ENCODE measurements around the gene RSPH6A. TPM values are rescaled to one million over a fixed set of nuclear protein-coding genes. Genes with fewer than 3 reads are reported as not detected.
A peak's percentile ranks its signal among the peaks of the same experiment; 100 is the strongest.

Gene RSPH6A
- total and polyA plus RNA-seq, 2 of the 13 experiments (the other 11 are each of a cell fraction or from before 2014, with no cell fraction given): 0.07 TPM; not detected in 1

DNA sequence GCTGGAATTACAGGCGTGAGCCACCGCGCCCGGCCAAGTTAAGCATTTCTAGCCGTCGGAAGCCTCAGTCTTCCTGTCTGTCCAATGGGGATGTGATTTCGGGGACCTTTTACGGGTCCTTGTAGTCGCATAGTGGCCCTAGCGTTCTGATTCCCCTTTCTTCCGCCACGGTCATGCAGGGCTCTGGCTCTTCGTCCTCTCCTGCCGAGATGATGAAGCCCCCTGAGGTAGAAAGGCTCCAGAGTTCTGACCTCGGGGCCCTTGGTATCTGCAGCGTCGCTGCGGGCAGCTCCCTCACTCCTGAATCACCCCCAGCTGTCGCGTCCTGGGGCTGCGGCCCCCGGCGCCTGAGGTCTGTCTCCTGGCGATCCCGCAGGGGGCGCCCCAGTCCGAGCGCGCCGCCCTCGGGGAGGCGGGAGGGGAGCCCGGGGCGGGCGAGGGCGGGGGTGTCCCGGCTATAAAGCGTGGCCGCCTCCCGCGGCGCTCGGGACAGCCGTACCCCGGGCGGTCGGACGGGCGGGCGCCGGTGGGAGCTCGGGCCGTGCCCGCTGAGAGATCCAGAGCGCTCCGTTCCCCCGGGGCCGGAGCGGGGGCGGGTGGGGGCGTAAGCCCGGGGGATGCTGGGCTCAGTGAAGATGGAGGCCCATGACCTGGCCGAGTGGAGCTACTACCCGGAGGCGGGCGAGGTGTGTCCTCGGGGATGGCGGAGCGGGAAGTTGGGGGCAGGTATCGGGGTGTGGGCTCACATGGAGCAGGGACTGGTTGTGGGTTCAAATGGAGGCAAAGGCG, 48.9 kb upstream of the RSPH6A start, which contains the start of gene FOXA3 (continued):
- TF ChIP-seq ZNF124 (CRISPR knock-in tag; IDR thresholded peaks at IDR 0.05) (no peak), HNRNPL (IDR thresholded peaks at IDR 0.05; ENCODE audit: low read depth, low read length) (no peak), ZNF264 (CRISPR knock-in tag; IDR thresholded peaks at IDR 0.05) (no peak; the same call in 1 of the 2 replicates), RAD21 (CRISPR knock-in tag; IDR thresholded peaks at IDR 0.05) (peak; percentile 98), ZSCAN25 (CRISPR knock-in tag; IDR thresholded peaks at IDR 0.05) (0 out of 2 replicates have a peak, but pooled peaks have one; percentile 21), KLF13 (CRISPR knock-in tag; IDR thresholded peaks at IDR 0.05) (no peak), HOXA5 (CRISPR knock-in tag; IDR thresholded peaks at IDR 0.05) (no peak), ZFP1 (CRISPR knock-in tag; IDR thresholded peaks at IDR 0.05) (no peak), ARID2 (CRISPR knock-in tag; IDR thresholded peaks at IDR 0.05; ENCODE audit: borderline replicate concordance) (0 out of 2 replicates have a peak, but pooled peaks have one; percentile 33), DPF2 (CRISPR knock-in tag; IDR thresholded peaks at IDR 0.05; ENCODE audit: borderline replicate concordance, low read depth) (no peak), ZNF563 (CRISPR knock-in tag; IDR thresholded peaks at IDR 0.05) (peak; percentile 56; the same call in 1 of the 2 replicates), ZFAT (CRISPR knock-in tag; conservative IDR thresholded peaks at IDR 0.05) (no peak), ZNF564 (CRISPR knock-in tag; IDR thresholded peaks at IDR 0.05) (no peak), ZNF530 (CRISPR knock-in tag; IDR thresholded peaks at IDR 0.05; ENCODE audit: low read depth) (no peak), ZNF337 (CRISPR knock-in tag; IDR thresholded peaks at IDR 0.05; ENCODE audit: borderline replicate concordance, low read depth) (no peak)
- TF ChIP-seq, protein P1, sequence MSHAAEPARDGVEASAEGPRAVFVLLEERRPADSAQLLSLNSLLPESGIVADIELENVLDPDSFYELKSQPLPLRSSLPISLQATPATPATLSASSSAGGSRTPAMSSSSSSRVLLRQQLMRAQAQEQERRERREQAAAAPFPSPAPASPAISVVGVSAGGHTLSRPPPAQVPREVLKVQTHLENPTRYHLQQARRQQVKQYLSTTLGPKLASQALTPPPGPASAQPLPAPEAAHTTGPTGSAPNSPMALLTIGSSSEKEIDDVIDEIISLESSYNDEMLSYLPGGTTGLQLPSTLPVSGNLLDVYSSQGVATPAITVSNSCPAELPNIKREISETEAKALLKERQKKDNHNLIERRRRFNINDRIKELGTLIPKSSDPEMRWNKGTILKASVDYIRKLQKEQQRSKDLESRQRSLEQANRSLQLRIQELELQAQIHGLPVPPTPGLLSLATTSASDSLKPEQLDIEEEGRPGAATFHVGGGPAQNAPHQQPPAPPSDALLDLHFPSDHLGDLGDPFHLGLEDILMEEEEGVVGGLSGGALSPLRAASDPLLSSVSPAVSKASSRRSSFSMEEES (CRISPR knock-in tag; IDR thresholded peaks at IDR 0.05): 0 out of 2 replicates have a peak, but pooled peaks have one; percentile 13
- TF ChIP-seq, protein P2, sequence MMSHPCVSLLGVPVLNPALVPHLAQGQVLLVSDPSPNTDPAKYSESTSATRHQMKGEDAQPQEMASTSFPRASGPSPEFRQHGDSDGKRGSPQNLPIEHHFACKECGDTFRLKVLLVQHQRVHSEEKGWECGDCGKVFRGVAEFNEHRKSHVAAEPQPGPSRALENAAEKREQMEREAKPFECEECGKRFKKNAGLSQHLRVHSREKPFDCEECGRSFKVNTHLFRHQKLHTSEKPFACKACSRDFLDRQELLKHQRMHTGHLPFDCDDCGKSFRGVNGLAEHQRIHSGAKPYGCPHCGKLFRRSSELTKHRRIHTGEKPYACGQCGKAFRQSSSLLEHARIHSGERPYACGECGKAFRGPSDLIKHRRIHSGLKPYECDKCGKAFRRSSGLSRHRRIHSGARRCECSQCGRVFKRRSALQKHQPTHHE (CRISPR knock-in tag; IDR thresholded peaks at IDR 0.05; ENCODE audit: borderline replicate concordance): 0 out of 2 replicates have a peak, but pooled peaks have one; percentile 66
- TF ChIP-seq, protein P3, sequence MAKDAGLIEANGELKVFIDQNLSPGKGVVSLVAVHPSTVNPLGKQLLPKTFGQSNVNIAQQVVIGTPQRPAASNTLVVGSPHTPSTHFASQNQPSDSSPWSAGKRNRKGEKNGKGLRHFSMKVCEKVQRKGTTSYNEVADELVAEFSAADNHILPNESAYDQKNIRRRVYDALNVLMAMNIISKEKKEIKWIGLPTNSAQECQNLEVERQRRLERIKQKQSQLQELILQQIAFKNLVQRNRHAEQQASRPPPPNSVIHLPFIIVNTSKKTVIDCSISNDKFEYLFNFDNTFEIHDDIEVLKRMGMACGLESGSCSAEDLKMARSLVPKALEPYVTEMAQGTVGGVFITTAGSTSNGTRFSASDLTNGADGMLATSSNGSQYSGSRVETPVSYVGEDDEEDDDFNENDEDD (CRISPR knock-in tag; IDR thresholded peaks at IDR 0.05; ENCODE audit: borderline replicate concordance): peak; percentile 61; the same call in 1 of the 2 replicates
- TF ChIP-seq, protein P4, sequence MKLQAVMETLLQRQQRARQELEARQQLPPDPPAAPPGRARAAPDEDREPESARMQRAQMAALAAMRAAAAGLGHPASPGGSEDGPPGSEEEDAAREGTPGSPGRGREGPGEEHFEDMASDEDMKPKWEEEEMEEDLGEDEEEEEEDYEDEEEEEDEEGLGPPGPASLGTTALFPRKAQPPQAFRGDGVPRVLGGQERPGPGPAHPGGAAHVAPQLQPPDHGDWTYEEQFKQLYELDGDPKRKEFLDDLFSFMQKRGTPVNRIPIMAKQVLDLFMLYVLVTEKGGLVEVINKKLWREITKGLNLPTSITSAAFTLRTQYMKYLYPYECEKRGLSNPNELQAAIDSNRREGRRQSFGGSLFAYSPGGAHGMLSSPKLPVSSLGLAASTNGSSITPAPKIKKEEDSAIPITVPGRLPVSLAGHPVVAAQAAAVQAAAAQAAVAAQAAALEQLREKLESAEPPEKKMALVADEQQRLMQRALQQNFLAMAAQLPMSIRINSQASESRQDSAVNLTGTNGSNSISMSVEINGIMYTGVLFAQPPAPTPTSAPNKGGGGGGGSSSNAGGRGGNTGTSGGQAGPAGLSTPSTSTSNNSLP (IDR thresholded peaks at IDR 0.05; ENCODE audit: low read depth, low read length): no peak
- TF ChIP-seq, protein P5, sequence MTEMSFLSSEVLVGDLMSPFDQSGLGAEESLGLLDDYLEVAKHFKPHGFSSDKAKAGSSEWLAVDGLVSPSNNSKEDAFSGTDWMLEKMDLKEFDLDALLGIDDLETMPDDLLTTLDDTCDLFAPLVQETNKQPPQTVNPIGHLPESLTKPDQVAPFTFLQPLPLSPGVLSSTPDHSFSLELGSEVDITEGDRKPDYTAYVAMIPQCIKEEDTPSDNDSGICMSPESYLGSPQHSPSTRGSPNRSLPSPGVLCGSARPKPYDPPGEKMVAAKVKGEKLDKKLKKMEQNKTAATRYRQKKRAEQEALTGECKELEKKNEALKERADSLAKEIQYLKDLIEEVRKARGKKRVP (CRISPR knock-in tag; IDR thresholded peaks at IDR 0.05): no peak
- TF ChIP-seq, protein P6, sequence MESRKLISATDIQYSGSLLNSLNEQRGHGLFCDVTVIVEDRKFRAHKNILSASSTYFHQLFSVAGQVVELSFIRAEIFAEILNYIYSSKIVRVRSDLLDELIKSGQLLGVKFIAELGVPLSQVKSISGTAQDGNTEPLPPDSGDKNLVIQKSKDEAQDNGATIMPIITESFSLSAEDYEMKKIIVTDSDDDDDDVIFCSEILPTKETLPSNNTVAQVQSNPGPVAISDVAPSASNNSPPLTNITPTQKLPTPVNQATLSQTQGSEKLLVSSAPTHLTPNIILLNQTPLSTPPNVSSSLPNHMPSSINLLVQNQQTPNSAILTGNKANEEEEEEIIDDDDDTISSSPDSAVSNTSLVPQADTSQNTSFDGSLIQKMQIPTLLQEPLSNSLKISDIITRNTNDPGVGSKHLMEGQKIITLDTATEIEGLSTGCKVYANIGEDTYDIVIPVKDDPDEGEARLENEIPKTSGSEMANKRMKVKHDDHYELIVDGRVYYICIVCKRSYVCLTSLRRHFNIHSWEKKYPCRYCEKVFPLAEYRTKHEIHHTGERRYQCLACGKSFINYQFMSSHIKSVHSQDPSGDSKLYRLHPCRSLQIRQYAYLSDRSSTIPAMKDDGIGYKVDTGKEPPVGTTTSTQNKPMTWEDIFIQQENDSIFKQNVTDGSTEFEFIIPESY (CRISPR knock-in tag; IDR thresholded peaks at IDR 0.05): 0 out of 2 replicates have a peak, but pooled peaks have one; percentile 41

Data from HepG2 (cell line).